CD8-positive, alpha-beta memory T cell (primary cell): ENCODE results near the gene COPB2. TPM values are rescaled to one million over a fixed set of nuclear protein-coding genes. Genes with fewer than 3 reads are reported as not detected.

ENCODE experiments used
- CTCF ChIA-PET: fragments of 350-600 bp; sonication (Branson Sonifier 250); formaldehyde crosslinking; loops from one replicate; lab custom pipeline; 2021; ENCODE audit warnings: antibody characterized with exemption; lab: Charles Lee
- POLR2A ChIA-PET: fragments of 350-600 bp; sonication (Branson Sonifier 250); formaldehyde crosslinking; loops from one replicate; lab custom pipeline; 2021; ENCODE audit warnings: antibody characterized with exemption; lab: Charles Lee
- DNase-seq, 5 donors: peaks; one replicate each; pipeline versions ENCODE4 v3.0.0 to v3.0.0-alpha.2; 2020 to 2022; ENCODE audit warnings: mixed read lengths in 1 of 5
- H3K27ac ChIP-seq: one replicate; pipeline ENCODE4 v1.7.0; 2013; ENCODE audit warnings: low read depth, mild to moderate bottlenecking, low read length, moderate library complexity
- H3K27me3 ChIP-seq: 2 replicates; pipeline ENCODE4 v1.7.0; 2013; ENCODE audit warnings: low read length, mild to moderate bottlenecking; ENCODE audit not compliant: insufficient read depth, poor library complexity, severe bottlenecking
- H3K36me3 ChIP-seq: 2 replicates; pipeline ENCODE4 v1.7.0; 2013; ENCODE audit warnings: mild to moderate bottlenecking, low read length, moderate library complexity; ENCODE audit not compliant: insufficient read depth
- H3K4me1 ChIP-seq: 2 replicates; pipeline ENCODE4 v1.7.0; 2013; ENCODE audit warnings: mild to moderate bottlenecking, low read length, moderate library complexity; ENCODE audit not compliant: insufficient read depth
- H3K4me3 ChIP-seq: 2 replicates; pipeline ENCODE4 v1.7.0; 2013; ENCODE audit warnings: mild to moderate bottlenecking, low read length
- H3K9me3 ChIP-seq: 2 replicates; pipeline ENCODE4 v1.7.0; 2013; ENCODE audit warnings: mild to moderate bottlenecking, low read length
- H3K27ac Mint-ChIP-seq, 8 donors: one replicate each; pipeline ENCODE4 v1.8.0; 2020 to 2021; ENCODE audit warnings: mixed read lengths in 8 of 8, mild to moderate bottlenecking in 6 of 8, inconsistent platforms in 3 of 8, moderate library complexity in 3 of 8
- H3K27me3 Mint-ChIP-seq, 2 donors: one replicate each; pipeline ENCODE4 v1.8.0; 2020 to 2021; ENCODE audit warnings: mixed read lengths in 2 of 2, mild to moderate bottlenecking in 1 of 2, moderate library complexity in 1 of 2
- H3K36me3 Mint-ChIP-seq, 3 donors: one replicate each; pipeline ENCODE4 v1.8.0; 2020 to 2021; ENCODE audit warnings: mixed read lengths in 3 of 3, inconsistent platforms in 1 of 3, mild to moderate bottlenecking in 1 of 3
- H3K4me1 Mint-ChIP-seq, 3 donors: one replicate each; pipeline ENCODE4 v1.8.0; 2020 to 2021; ENCODE audit warnings: mixed read lengths in 3 of 3, inconsistent platforms in 1 of 3, mild to moderate bottlenecking in 1 of 3
- H3K4me3 Mint-ChIP-seq, 7 donors: one replicate each; pipeline ENCODE4 v1.8.0; 2020 to 2021; ENCODE audit warnings: mixed read lengths in 7 of 7, mild to moderate bottlenecking in 6 of 7, moderate library complexity in 4 of 7, inconsistent platforms in 2 of 7
- H3K9me3 Mint-ChIP-seq, 5 donors: one replicate each; pipeline ENCODE4 v1.8.0; 2020 to 2022; ENCODE audit warnings: mixed read lengths in 5 of 5, mild to moderate bottlenecking in 3 of 5, moderate library complexity in 2 of 5, inconsistent platforms in 1 of 5
- polyA plus RNA-seq: library from polyadenylated mRNA; unstranded; fragments of 300-500 nt; fragmentation: Illumina TruSeq; gene quantifications from one replicate; pipeline ENCODE4 v1.2.3, GENCODE V29; 2021
- total RNA-seq, 2 experiments: library from RNA; stranded (reverse); gene quantifications; one replicate each; pipeline ENCODE4 v1.2.3, GENCODE V29; 2021

Gene COPB2
- total and polyA plus RNA-seq, 3 experiments from 2014 or later, result 64.0 to 92.9 (median 91.8) TPM

DNA sequence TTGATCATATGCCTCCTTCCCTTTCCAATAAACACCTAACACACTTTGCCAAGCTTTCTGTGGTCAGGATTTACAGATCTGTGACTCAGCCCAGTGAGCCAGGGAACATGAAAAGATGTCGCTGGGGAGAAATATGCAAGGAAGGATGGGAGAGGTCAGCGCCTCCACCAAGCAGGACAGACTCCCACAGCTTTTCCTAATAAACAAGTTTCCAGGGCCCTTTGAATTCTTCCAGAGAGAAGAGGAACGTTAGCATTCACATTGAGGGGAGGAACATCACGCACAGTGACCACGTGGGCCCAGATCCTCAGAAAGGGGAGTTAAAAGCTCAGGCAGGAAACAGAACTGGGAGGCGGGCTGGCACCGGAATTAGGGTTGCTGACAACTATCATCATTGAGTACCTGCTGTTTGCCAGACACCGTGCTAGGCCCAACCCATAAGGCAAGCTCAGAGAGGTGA lies 78.9 kb downstream of the COPB2 start:
- DNase-seq, result no peak
- Histone ChIP-seq H3K4me1 (no peaks in the 10 kb centered on the region), H3K27me3 (no peaks in the 10 kb centered on the region), H3K36me3 (no peaks in the 10 kb centered on the region), H3K4me3 (no peak overlapping the region), H3K27ac (no peak overlapping the region), H3K9me3 (no peaks in the 10 kb centered on the region)
- H3K27ac Mint-ChIP-seq, result no peak overlapping the region
- peaks cover 0 to 1% (median 0%) of the 10 kb centered on the region in 5 donors for H3K9me3 Mint-ChIP-seq
- H3K4me1 Mint-ChIP-seq, result no peaks in the 10 kb centered on the region
- no peaks in the 10 kb centered on the region for H3K36me3 Mint-ChIP-seq
- CTCF ChIA-PET, result no interaction called here
- no peak overlapping the region for H3K4me3 Mint-ChIP-seq
- POLR2A ChIA-PET, result no interaction called here
- H3K27me3 Mint-ChIP-seq, result peaks cover 9 to 24% of the 10 kb centered on the region in 2 donors

GRCh38 chr3:139309880-139310279 lies 79.6 kb downstream of the COPB2 start:
- Mint-ChIP-seq H3K9me3 (peaks cover 0 to 1% (median 0%) of the 10 kb centered on the region in 5 donors), H3K27me3 (peaks cover 9 to 22% of the 10 kb centered on the region in 2 donors), H3K4me1 (no peaks in the 10 kb centered on the region), H3K4me3 (no peak overlapping the region), H3K27ac (no peak overlapping the region), H3K36me3 (no peaks in the 10 kb centered on the region)
- Histone ChIP-seq H3K27me3 (no peaks in the 10 kb centered on the region), H3K27ac (no peak overlapping the region), H3K36me3 (no peaks in the 10 kb centered on the region), H3K9me3 (no peaks in the 10 kb centered on the region), H3K4me3 (no peak overlapping the region), H3K4me1 (no peaks in the 10 kb centered on the region)
- DNase-seq, result no peak
- POLR2A ChIA-PET, result no interaction called here
- CTCF ChIA-PET, result no interaction called here

GRCh38 chr3:139309061-139309591 lies 80.3 kb downstream of the COPB2 start:
- ChIA-PET POLR2A (no interaction called here), CTCF (no interaction called here)
- Mint-ChIP-seq H3K4me3 (no peak overlapping the region), H3K36me3 (no peaks in the 10 kb centered on the region), H3K9me3 (peaks cover 0 to 1% (median 0%) of the 10 kb centered on the region in 5 donors), H3K27me3 (peaks cover 4 to 15% of the 10 kb centered on the region in 2 donors), H3K4me1 (no peaks in the 10 kb centered on the region), H3K27ac (no peak overlapping the region)
- Histone ChIP-seq H3K36me3 (no peaks in the 10 kb centered on the region), H3K4me3 (no peak overlapping the region), H3K9me3 (no peaks in the 10 kb centered on the region), H3K27ac (no peak overlapping the region), H3K4me1 (no peaks in the 10 kb centered on the region), H3K27me3 (no peaks in the 10 kb centered on the region)
- no peak for DNase-seq

DNA sequence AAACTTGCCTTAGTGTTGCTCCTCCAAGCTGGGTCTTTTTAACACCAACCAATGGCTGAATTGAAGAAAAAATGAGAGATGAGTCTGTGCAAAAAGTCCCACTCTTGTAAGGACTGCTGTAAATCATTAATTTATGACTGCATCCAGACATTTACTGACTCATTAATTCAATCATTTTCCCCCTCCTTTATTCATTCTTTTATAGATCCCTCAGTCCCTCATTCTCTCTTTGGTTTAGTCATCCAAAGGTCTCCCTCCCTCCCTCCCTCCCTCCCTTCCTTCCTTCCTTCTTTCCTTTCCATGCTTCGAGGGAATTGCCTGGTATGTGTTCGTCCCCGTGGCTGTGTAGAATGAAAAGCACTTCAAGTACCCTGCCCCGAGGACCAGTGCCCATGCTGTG lies 80.9 kb downstream of the COPB2 start:
- H3K9me3 Mint-ChIP-seq, result peaks cover 0 to 1% (median 0%) of the 10 kb centered on the region in 5 donors
- no peak overlapping the region for H3K27ac Mint-ChIP-seq
- no peaks in the 10 kb centered on the region for H3K27me3 ChIP-seq
- no peaks in the 10 kb centered on the region for H3K9me3 ChIP-seq
- no peak for DNase-seq
- no peak overlapping the region for H3K27ac ChIP-seq
- no peaks in the 10 kb centered on the region for H3K4me1 ChIP-seq
- H3K4me3 ChIP-seq, result no peak overlapping the region
- peaks cover 4 to 13% of the 10 kb centered on the region in 2 donors for H3K27me3 Mint-ChIP-seq
- no peaks in the 10 kb centered on the region for H3K4me1 Mint-ChIP-seq
- no peak overlapping the region for H3K4me3 Mint-ChIP-seq
- H3K36me3 ChIP-seq, result no peaks in the 10 kb centered on the region
- CTCF ChIA-PET, result no interaction called here
- no peaks in the 10 kb centered on the region for H3K36me3 Mint-ChIP-seq
- POLR2A ChIA-PET, result no interaction called here

GRCh38 chr3:139307601-139308555 lies 81.6 kb downstream of the COPB2 start:
- no peak overlapping the region for H3K27ac Mint-ChIP-seq
- H3K36me3 ChIP-seq, result no peaks in the 10 kb centered on the region
- no peaks in the 10 kb centered on the region for H3K9me3 ChIP-seq
- CTCF ChIA-PET, result no interaction called here
- H3K36me3 Mint-ChIP-seq, result no peaks in the 10 kb centered on the region
- H3K27me3 ChIP-seq, result no peaks in the 10 kb centered on the region
- no peak overlapping the region for H3K27ac ChIP-seq
- POLR2A ChIA-PET, result no interaction called here
- H3K9me3 Mint-ChIP-seq, result no peaks in the 10 kb centered on the region
- peaks cover 2 to 7% of the 10 kb centered on the region in 2 donors for H3K27me3 Mint-ChIP-seq
- H3K4me1 ChIP-seq, result no peaks in the 10 kb centered on the region
- no peak overlapping the region for H3K4me3 Mint-ChIP-seq
- no peak overlapping the region for H3K4me3 ChIP-seq
- H3K4me1 Mint-ChIP-seq, result no peaks in the 10 kb centered on the region
- no peak for DNase-seq

Other genes starting within 250 kb of the COPB2 start
- gene MRPS22, start 45.6 kb downstream of the COPB2 start, total RNA-seq, result 10 to 100 TPM; 66.9 to 68.6 TPM
- gene MRPS22, start 45.6 kb downstream of the COPB2 start, polyA plus RNA-seq, result 34.7 TPM
- gene RBP2, start 86.9 kb upstream of the COPB2 start, total RNA-seq, result not detected
- gene RBP2, start 86.9 kb upstream of the COPB2 start, polyA plus RNA-seq, result not detected
- not detected for gene RBP1, start 150.1 kb upstream of the COPB2 start, total RNA-seq
- gene RBP1, start 150.1 kb upstream of the COPB2 start, polyA plus RNA-seq, result not detected